ENCODE results near the gene KIAA0930. TPM values are rescaled to one million over a fixed set of nuclear protein-coding genes. Genes with fewer than 3 reads are reported as not detected.

The KIAA0930 gene
- total RNA-seq, 1 donor from 2014 or later: 60.2 TPM

- Mint-ChIP-seq H3K4me3 (no peak overlapping the region), H3K27me3 (ENCODE audit: low read depth) (no peaks in the 10 kb centered on the region), H3K9me3 (no peaks in the 10 kb centered on the region), H3K36me3 (ENCODE audit: low read depth) (no peaks in the 10 kb centered on the region), H3K4me1 (peaks cover 53% of the 10 kb centered on the region), H3K27ac (ENCODE audit: unreplicated experiment) (no peak overlapping the region)
- no peak for DNase-seq (ENCODE audit: low read depth, low spot score)
- TF ChIP-seq, protein P1, sequence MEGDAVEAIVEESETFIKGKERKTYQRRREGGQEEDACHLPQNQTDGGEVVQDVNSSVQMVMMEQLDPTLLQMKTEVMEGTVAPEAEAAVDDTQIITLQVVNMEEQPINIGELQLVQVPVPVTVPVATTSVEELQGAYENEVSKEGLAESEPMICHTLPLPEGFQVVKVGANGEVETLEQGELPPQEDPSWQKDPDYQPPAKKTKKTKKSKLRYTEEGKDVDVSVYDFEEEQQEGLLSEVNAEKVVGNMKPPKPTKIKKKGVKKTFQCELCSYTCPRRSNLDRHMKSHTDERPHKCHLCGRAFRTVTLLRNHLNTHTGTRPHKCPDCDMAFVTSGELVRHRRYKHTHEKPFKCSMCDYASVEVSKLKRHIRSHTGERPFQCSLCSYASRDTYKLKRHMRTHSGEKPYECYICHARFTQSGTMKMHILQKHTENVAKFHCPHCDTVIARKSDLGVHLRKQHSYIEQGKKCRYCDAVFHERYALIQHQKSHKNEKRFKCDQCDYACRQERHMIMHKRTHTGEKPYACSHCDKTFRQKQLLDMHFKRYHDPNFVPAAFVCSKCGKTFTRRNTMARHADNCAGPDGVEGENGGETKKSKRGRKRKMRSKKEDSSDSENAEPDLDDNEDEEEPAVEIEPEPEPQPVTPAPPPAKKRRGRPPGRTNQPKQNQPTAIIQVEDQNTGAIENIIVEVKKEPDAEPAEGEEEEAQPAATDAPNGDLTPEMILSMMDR (conservative IDR thresholded peaks at IDR 0.05): no peak
Measured at GRCh38 chr22:45217806-45218205, 22.9 kb downstream of the KIAA0930 start.

DNA sequence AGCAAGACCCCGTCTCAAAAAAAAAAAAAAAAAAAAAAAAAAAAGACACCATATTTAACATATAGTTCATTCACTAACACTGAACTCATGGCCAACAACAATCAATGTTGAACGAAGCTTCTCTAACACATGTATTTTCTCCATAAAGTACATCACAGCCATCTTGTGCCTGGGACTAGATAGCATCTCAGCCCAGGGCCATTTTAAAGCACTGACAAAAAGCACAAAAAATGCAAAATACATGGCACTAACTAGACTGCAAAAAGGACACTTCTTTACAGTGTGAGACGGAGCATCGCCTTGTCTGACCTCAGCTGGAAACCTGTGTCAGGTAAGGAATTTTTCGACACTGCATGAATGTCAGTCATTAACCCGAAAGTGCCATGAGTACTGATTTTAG, 23.3 kb downstream of the KIAA0930 start:
- H3K4me1 Mint-ChIP-seq: peaks cover 54% of the 10 kb centered on the region
- DNase-seq (ENCODE audit: low read depth, low spot score): no peak
- no peaks in the 10 kb centered on the region for H3K9me3 Mint-ChIP-seq
- TF ChIP-seq, protein P1 (conservative IDR thresholded peaks at IDR 0.05): no peak
- no peak overlapping the region for H3K4me3 Mint-ChIP-seq
- H3K27me3 Mint-ChIP-seq (ENCODE audit: low read depth): no peaks in the 10 kb centered on the region
- H3K27ac Mint-ChIP-seq (ENCODE audit: unreplicated experiment): no peak overlapping the region
- H3K36me3 Mint-ChIP-seq (ENCODE audit: low read depth): no peaks in the 10 kb centered on the region

DNA sequence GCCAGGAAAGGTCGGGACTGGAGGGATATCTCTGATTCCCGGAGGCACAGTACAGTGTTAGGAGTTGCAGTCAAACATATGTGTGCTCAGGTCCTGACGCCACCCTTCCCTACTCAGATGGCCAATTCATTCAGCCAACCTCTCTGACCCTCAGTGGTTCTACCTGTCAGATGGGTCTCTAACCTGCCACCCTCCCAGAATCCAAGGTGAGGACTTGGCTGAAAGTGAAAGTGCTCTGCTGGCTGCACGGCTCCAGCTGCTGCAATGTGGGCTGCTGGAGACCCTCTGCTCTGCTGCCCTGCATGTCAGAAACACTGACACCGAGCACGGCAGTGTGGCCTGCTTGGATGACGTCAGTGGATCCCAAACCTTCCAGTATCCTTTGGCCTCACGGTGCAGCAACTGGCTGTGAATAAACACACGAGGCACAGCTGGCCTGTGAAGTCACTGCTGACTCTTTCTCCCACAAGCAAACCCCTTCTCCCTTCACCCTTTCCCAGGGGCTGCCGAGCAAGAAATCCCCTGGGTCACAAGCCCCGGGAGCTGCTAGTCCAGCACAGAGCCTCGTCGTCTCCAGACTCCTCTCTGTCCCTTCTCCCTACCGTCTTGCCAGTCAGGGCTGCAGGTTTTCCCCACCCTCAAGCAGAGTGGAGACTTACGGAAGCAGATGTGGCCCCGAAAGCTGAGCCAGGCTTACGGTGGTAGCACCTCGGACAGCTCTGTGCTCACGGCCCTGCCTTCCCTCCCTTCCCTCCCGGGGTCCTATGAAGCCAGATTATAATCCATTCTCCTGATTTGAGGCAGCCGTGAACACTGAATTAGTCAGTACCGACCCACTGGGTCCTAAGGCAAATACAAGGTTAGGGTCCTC, 24.3 kb downstream of the KIAA0930 start:
- Mint-ChIP-seq H3K9me3 (no peaks in the 10 kb centered on the region), H3K27ac (ENCODE audit: unreplicated experiment) (no peak overlapping the region), H3K36me3 (ENCODE audit: low read depth) (no peaks in the 10 kb centered on the region), H3K4me3 (no peak overlapping the region), H3K27me3 (ENCODE audit: low read depth) (no peaks in the 10 kb centered on the region), H3K4me1 (peaks cover 61% of the 10 kb centered on the region)
- no peak for DNase-seq (ENCODE audit: low read depth, low spot score)
- TF ChIP-seq, protein P1 (conservative IDR thresholded peaks at IDR 0.05): no peak

- Mint-ChIP-seq H3K4me3 (no peak overlapping the region), H3K9me3 (no peaks in the 10 kb centered on the region), H3K27ac (ENCODE audit: unreplicated experiment) (no peak overlapping the region), H3K27me3 (ENCODE audit: low read depth) (no peaks in the 10 kb centered on the region), H3K36me3 (ENCODE audit: low read depth) (no peaks in the 10 kb centered on the region), H3K4me1 (peaks cover 59% of the 10 kb centered on the region)
- TF ChIP-seq, protein P1 (conservative IDR thresholded peaks at IDR 0.05): no peak
- no peak for DNase-seq (ENCODE audit: low read depth, low spot score)
Measured at GRCh38 chr22:45212992-45213751, 27.5 kb downstream of the KIAA0930 start.

DNA sequence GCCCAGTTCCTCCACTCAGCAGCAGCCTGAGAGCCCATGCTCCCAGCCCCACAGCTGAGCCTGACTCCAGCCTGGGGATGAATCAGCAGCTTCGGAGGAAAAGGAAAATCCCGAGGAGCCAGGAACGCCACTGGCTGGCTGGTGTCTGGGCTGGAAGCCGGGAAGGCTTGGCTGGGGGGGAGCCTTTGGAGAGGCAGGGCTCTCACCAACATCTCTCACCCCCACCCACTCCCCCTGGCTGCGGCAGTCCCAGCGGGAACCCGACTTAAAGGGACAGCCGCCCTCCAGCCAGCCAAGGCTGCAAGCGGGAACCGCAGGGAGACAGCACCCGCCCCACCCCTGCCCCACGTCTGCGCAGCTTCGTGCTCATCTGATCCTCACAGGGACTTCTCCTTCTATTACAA, 28.4 kb downstream of the KIAA0930 start:
- Mint-ChIP-seq H3K27ac (ENCODE audit: unreplicated experiment) (no peak overlapping the region), H3K9me3 (no peaks in the 10 kb centered on the region), H3K36me3 (ENCODE audit: low read depth) (no peaks in the 10 kb centered on the region), H3K4me3 (no peak overlapping the region), H3K4me1 (peaks cover 64% of the 10 kb centered on the region), H3K27me3 (ENCODE audit: low read depth) (no peaks in the 10 kb centered on the region)
- TF ChIP-seq, protein P1 (conservative IDR thresholded peaks at IDR 0.05): no peak
- no peak for DNase-seq (ENCODE audit: low read depth, low spot score)

Measured in neural crest cell (in vitro differentiated cells).